AG09319 (cell line): ENCODE results near the gene APOB.

ENCODE experiments used
- DNase-seq: peaks from one replicate; pipeline ENCODE4 v3.0.0-alpha.2; 2010; ENCODE audit warnings: low read depth; ENCODE audit errors: extremely low read depth
- CTCF ChIP-seq: IDR thresholded peaks from 2 replicates; pipeline ENCODE4 v1.5.1; 2011; ENCODE audit warnings: low read depth, mild to moderate bottlenecking, inconsistent platforms, low read length, moderate library complexity

Gene APOB

GRCh38 chr2:21039979-21040467, 3.9 kb downstream of the APOB start:
- DNase-seq: no peak
- no peak for TF ChIP-seq CTCF

GRCh38 chr2:21039080-21039556, 4.8 kb downstream of the APOB start:
- no peak for DNase-seq
- TF ChIP-seq CTCF: no peak

GRCh38 chr2:21038403-21039073, 5.3 kb downstream of the APOB start:
- TF ChIP-seq CTCF: no peak
- no peak for DNase-seq

DNA sequence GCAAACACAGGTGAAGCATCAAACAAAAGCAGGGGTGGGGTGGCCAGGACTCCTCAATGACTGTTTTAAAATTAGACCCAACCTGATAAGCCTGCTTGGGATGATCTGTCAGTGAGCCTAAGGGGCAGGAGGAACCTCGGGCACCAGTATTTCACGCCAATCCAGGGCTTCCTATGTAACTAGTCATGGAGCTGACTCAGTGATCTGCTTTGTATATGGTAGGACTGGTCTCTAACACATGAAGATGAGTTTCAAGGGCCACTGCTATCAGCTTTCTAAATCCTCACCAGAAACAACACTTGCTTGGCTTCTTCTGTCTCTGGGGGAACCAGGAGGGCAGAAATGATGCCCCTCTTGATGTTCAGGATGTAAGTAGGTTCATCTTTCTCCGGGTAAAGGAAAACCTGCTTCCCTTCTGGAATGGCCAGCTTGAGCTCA, 6.2 kb downstream of the APOB start:
- TF ChIP-seq CTCF: no peak
- DNase-seq: no peak

GRCh38 chr2:21036708-21037670, 6.9 kb downstream of the APOB start:
- no peak for TF ChIP-seq CTCF
- DNase-seq: no peak

GRCh38 chr2:21035974-21036707, 7.7 kb downstream of the APOB start:
- no peak for TF ChIP-seq CTCF
- no peak for DNase-seq
